IPS-18a (cell line): Measurements from ENCODE around the gene CCL2.

ENCODE experiments used
- H3K27ac ChIP-seq: one replicate; pipeline ENCODE4 v1.5.1; 2013; ENCODE audit warnings: low read length
- H3K27me3 ChIP-seq: one replicate; pipeline ENCODE4 v1.6.1; 2013; ENCODE audit warnings: mild to moderate bottlenecking, low read length; ENCODE audit not compliant: control insufficient read depth, insufficient read depth
- H3K36me3 ChIP-seq: one replicate; pipeline ENCODE4 v1.6.1; 2013; ENCODE audit warnings: low read depth, low read length; ENCODE audit not compliant: control insufficient read depth
- H3K4me1 ChIP-seq: one replicate; pipeline ENCODE4 v1.6.1; 2013; ENCODE audit warnings: low read depth, low read length; ENCODE audit not compliant: control insufficient read depth
- H3K4me3 ChIP-seq: one replicate; pipeline ENCODE4 v1.5.1; 2013; ENCODE audit warnings: low read length
- H3K9ac ChIP-seq: one replicate; pipeline ENCODE4 v1.6.1; 2013; ENCODE audit warnings: mild to moderate bottlenecking, low read length, moderate library complexity
- H3K9me3 ChIP-seq: one replicate; pipeline ENCODE4 v1.6.1; 2013; ENCODE audit warnings: low read depth, low read length; ENCODE audit not compliant: control insufficient read depth

Gene CCL2

GRCh38 chr17:34303606-34304005 lies 48.5 kb downstream of the CCL2 start:
- peaks cover under 1% of the 10 kb centered on the region for H3K4me1 ChIP-seq
- no peak overlapping the region for H3K9ac ChIP-seq
- H3K36me3 ChIP-seq, result no peaks in the 10 kb centered on the region
- H3K4me3 ChIP-seq, result no peak overlapping the region
- H3K27me3 ChIP-seq, result peaks cover 6% of the 10 kb centered on the region
- H3K27ac ChIP-seq, result no peak overlapping the region
- no peaks in the 10 kb centered on the region for H3K9me3 ChIP-seq

GRCh38 chr17:34305061-34305460 lies 50.0 kb downstream of the CCL2 start:
- Histone ChIP-seq H3K9ac (no peak overlapping the region), H3K36me3 (no peaks in the 10 kb centered on the region), H3K27me3 (no peaks in the 10 kb centered on the region), H3K4me1 (no peaks in the 10 kb centered on the region), H3K27ac (no peak overlapping the region), H3K9me3 (no peaks in the 10 kb centered on the region), H3K4me3 (no peak overlapping the region)

- Histone ChIP-seq H3K9me3 (no peaks in the 10 kb centered on the region), H3K27ac (no peak overlapping the region), H3K4me3 (no peak overlapping the region), H3K4me1 (no peaks in the 10 kb centered on the region), H3K9ac (no peak overlapping the region), H3K27me3 (no peaks in the 10 kb centered on the region), H3K36me3 (no peaks in the 10 kb centered on the region)
Observed at GRCh38 chr17:34305606-34306005, 50.5 kb downstream of the CCL2 start.

- no peaks in the 10 kb centered on the region for H3K4me1 ChIP-seq
- no peak overlapping the region for H3K4me3 ChIP-seq
- no peaks in the 10 kb centered on the region for H3K9me3 ChIP-seq
- no peak overlapping the region for H3K27ac ChIP-seq
- H3K36me3 ChIP-seq, result no peaks in the 10 kb centered on the region
- no peaks in the 10 kb centered on the region for H3K27me3 ChIP-seq
- H3K9ac ChIP-seq, result no peak overlapping the region
Observed at GRCh38 chr17:34306466-34306865, 51.4 kb downstream of the CCL2 start.
